HepG2 (cell line): ENCODE results near the gene WNT5B. TPM values are rescaled to one million over a fixed set of nuclear protein-coding genes. Genes with fewer than 3 reads are reported as not detected.

Experiments
- ATAC-seq: fragments of 200-7000 bp; cut with Tn5 transposase; 3 replicates; pipeline ENCODE4 v1.9.1; 2020; ENCODE audit warnings: mild to moderate bottlenecking, moderate library complexity
- BruUV-seq: library from RNA; stranded (reverse); fragments of 400-500 nt; replicated peaks from 2 replicates; lab custom pipeline; 2021; lab: Mats Ljungman, UMichigan
- CTCF ChIA-PET: fragments of 300-600 bp; formaldehyde crosslinking; extraction: SDS; loops from one replicate; lab custom pipeline; 2021; ENCODE audit warnings: low total read pairs, inconsistent platforms, low intra/inter-chr PET ratio; lab: Yijun Ruan, JAX
- POLR2A ChIA-PET: fragments of 350-600 bp; sonication (Branson Sonifier 250); formaldehyde crosslinking; loops from one replicate; lab custom pipeline; 2020; ENCODE audit warnings: antibody characterized with exemption, inconsistent platforms; lab: Yijun Ruan, JAX
- DNase-seq: peaks from one replicate; pipeline ENCODE4 v3.0.0-alpha.2; 2015; ENCODE audit warnings: low spot score
- FAIRE-seq: peaks from 3 replicates; lab custom pipeline; 2011; peaks lifted over from hg19 to GRCh38; lab: Jason Lieb, UNC
- H2AFZ ChIP-seq: one replicate; pipeline ENCODE4 v1.6.1; 2011; ENCODE audit warnings: low read length, inconsistent platforms
- H3K27ac ChIP-seq: fragments of 300-600 bp; 3 replicates; pipeline ENCODE4 v1.8.0; 2011; ENCODE audit warnings: mixed run types, mild to moderate bottlenecking, mixed read lengths, low read length, inconsistent platforms; ENCODE audit not compliant: insufficient read depth; ENCODE audit errors: extremely low read length
- H3K27me3 ChIP-seq, 2 experiments: fragments of 200-600 bp in 1 of 2; 2 replicates in 1 of 2; 3 replicates in 1 of 2; pipeline versions ENCODE4 v1.6.0 to v1.8.0; 2011; ENCODE audit warnings: low read length in 2 of 2, mild to moderate bottlenecking in 2 of 2, moderate library complexity in 2 of 2, inconsistent platforms in 1 of 2; ENCODE audit not compliant: insufficient read depth in 2 of 2, control insufficient read depth in 1 of 2
- H3K36me3 ChIP-seq, 2 experiments: fragments of 200-600 bp in 1 of 2; replicated peaks in 1 of 2; 2 replicates in 1 of 2; 3 replicates in 1 of 2; pipeline versions ENCODE4 v1.5.1 to v1.8.0; 2011; ENCODE audit warnings: low read length in 2 of 2, inconsistent platforms in 1 of 2; ENCODE audit not compliant: insufficient read depth in 2 of 2, control insufficient read depth in 1 of 2
- H3K4me1 ChIP-seq: 2 replicates; pipeline ENCODE4 v1.5.1; 2012; ENCODE audit warnings: low read length, inconsistent platforms; ENCODE audit not compliant: insufficient read depth
- H3K4me2 ChIP-seq: 2 replicates; pipeline ENCODE4 v1.6.0; 2011; ENCODE audit warnings: low read depth, low read length, inconsistent platforms
- H3K4me3 ChIP-seq, 3 experiments: fragments of 200-600 bp in 1 of 3; sonication (generic), shearing (Covaris generic) in 1 of 3; replicated peaks in 1 of 3; 2 replicates each; pipeline ENCODE4 v1.5.1; 2011 to 2016; ENCODE audit warnings: low read length in 3 of 3, inconsistent platforms in 2 of 3, low read depth in 2 of 3, mild to moderate bottlenecking in 2 of 3, control low read depth in 1 of 3, mixed read lengths in 1 of 3; ENCODE audit not compliant: insufficient read depth in 1 of 3
- H3K79me2 ChIP-seq: one replicate; pipeline ENCODE4 v1.6.1; 2011; ENCODE audit warnings: low read length, inconsistent platforms; ENCODE audit not compliant: insufficient read depth
- H3K9ac ChIP-seq: 2 replicates; pipeline ENCODE4 v1.6.0; 2011; ENCODE audit warnings: mild to moderate bottlenecking, low read depth, low read length, inconsistent platforms; ENCODE audit not compliant: insufficient read depth
- H3K9me3 ChIP-seq: 2 replicates; pipeline ENCODE4 v1.5.1; 2012; ENCODE audit warnings: mild to moderate bottlenecking, low read length
- H4K20me1 ChIP-seq: 2 replicates; pipeline ENCODE4 v1.6.0; 2011; ENCODE audit warnings: inconsistent platforms, mild to moderate bottlenecking, low read length, moderate library complexity; ENCODE audit not compliant: insufficient read depth
- ARID2 ChIP-seq: sonication (generic); formaldehyde crosslinking; IDR thresholded peaks from 2 replicates; pipeline ENCODE4 v1.8.1; 2022; ENCODE audit warnings: mild to moderate bottlenecking, missing genetic modification reagents, borderline replicate concordance
- MEIS1 ChIP-seq: sonication (generic); formaldehyde crosslinking; IDR thresholded peaks from 2 replicates; pipeline ENCODE4 v1.9.0; 2021; ENCODE audit warnings: mild to moderate bottlenecking, missing genetic modification reagents, moderate library complexity, borderline replicate concordance
- U2AF2 ChIP-seq: fragments of 200-400 bp; formaldehyde crosslinking; IDR thresholded peaks from 2 replicates; pipeline ENCODE4 v1.6.1; 2017; ENCODE audit warnings: low read depth, mild to moderate bottlenecking, low read length
- ZBTB8A ChIP-seq: sonication (generic); formaldehyde crosslinking; IDR thresholded peaks from 2 replicates; pipeline ENCODE4 v1.4.0; 2020; ENCODE audit warnings: mild to moderate bottlenecking, low read depth, missing genetic modification reagents, borderline replicate concordance
- ZNF18 ChIP-seq: sonication (generic); formaldehyde crosslinking; IDR thresholded peaks from 2 replicates; pipeline ENCODE4 v1.8.0; 2022; ENCODE audit warnings: mild to moderate bottlenecking, missing genetic modification reagents; ENCODE audit not compliant: insufficient replicate concordance
- ZNF276 ChIP-seq: sonication (generic); formaldehyde crosslinking; IDR thresholded peaks from 2 replicates; pipeline ENCODE4 v1.4.0; 2020; ENCODE audit warnings: mild to moderate bottlenecking, low read depth, missing genetic modification reagents
- ZNF451 ChIP-seq: sonication (generic); formaldehyde crosslinking; IDR thresholded peaks from 2 replicates; pipeline ENCODE4 v1.5.0; 2020; ENCODE audit warnings: mild to moderate bottlenecking, missing genetic modification reagents
- ZNF619 ChIP-seq: sonication (generic); formaldehyde crosslinking; IDR thresholded peaks from 2 replicates; pipeline ENCODE4 v1.4.0; 2020; ENCODE audit warnings: mild to moderate bottlenecking, missing genetic modification reagents
- ZNF652 ChIP-seq: IDR thresholded peaks from 2 replicates; pipeline ENCODE4 v1.6.1; 2016; ENCODE audit warnings: low read depth, borderline replicate concordance
- ZSCAN9 ChIP-seq: IDR thresholded peaks from 2 replicates; pipeline ENCODE4 v1.6.1; 2016; ENCODE audit warnings: borderline replicate concordance
- WGBS: methylation state at CpG from one replicate; pipeline ENCODE4 v1.1.6; 2017; ENCODE audit warnings: low lambda C conversion rate; 5-methylcytosine and 5-hydroxymethylcytosine counted together
- in situ Hi-C: cut with HindIII; loops from 2 replicates; pipeline ENCODE4 v1.10.0; 2017; ENCODE audit warnings: low pct_unique_long_range_greater_than_20kb; ENCODE audit not compliant: extremely low pct_ligation_motif_present
- intact Hi-C: fragments of 100-400 bp; cut with micrococcal nuclease; formaldehyde crosslinking; loops from one replicate; pipeline ENCODE4 v1.10.0; 2022; ENCODE audit not compliant: unreplicated experiment
- polyA plus RNA-seq, 8 experiments: library from polyadenylated mRNA; depleted of rRNA in 3 of 8; stranded (reverse) in 7 of 8; unstranded in 1 of 8; fragments of >200 nt; fragmentation: Illumina TruSeq in 4 of 8; extraction: Trizol in 4 of 8; gene quantifications; 2 replicates each; pipeline versions ENCODE4 v1.2.1 to v1.2.3, GENCODE V29; 2011 to 2016; ENCODE audit warnings: low read depth in 4 of 8, missing spikeins in 1 of 8, mixed read lengths in 1 of 8; ENCODE audit not compliant: insufficient read depth in 1 of 8
- total RNA-seq, 5 experiments: library from RNA; depleted of rRNA; stranded (reverse); fragments of >200 nt; fragmentation: Illumina TruSeq; extraction: Trizol; gene quantifications; 2 replicates each; pipeline ENCODE4 v1.2.3, GENCODE V29; 2016; ENCODE audit warnings: low read depth in 1 of 5

Gene WNT5B
- total and polyA plus RNA-seq, 2 of the 13 experiments (the other 11 are each of a cell fraction or from before 2014, with no cell fraction given), result 0.04 TPM; not detected in 1

- no peak overlapping the region for H3K27ac ChIP-seq
- TF ChIP-seq ZNF652 (CRISPR knock-in tag), result peak; percentile 71
- no peak for TF ChIP-seq ZNF451 (CRISPR knock-in tag)
- TF ChIP-seq ZBTB8A (CRISPR knock-in tag), result no peak
- H3K79me2 ChIP-seq, result no peaks in the 10 kb centered on the region
- no peaks in the 10 kb centered on the region for H3K9me3 ChIP-seq
- H2AFZ ChIP-seq, result no peak overlapping the region
- no peak for DNase-seq
- ChIA-PET POLR2A (no interaction called here), CTCF (interaction anchor here (0.7 kb wide), 1 partner anchor 487 kb away, joined by 3 read pairs; no protein-coding TSS in a partner anchor)
- peaks cover 72% of the 10 kb centered on the region for H3K4me1 ChIP-seq
- no peak overlapping the region for H3K9ac ChIP-seq
- H3K27me3 ChIP-seq, result peaks cover 0 to 9% of the 10 kb centered on the region in 2 experiments; a peak in 2 of 5 replicates
- FAIRE-seq, result no peak
- H4K20me1 ChIP-seq, result no peaks in the 10 kb centered on the region
- H3K4me2 ChIP-seq, result no peak overlapping the region
- H3K36me3 ChIP-seq, result no peaks in the 10 kb centered on the region
- BruUV-seq, result no TSS peak
- in situ Hi-C loops, result no loop called here
- no peak for ATAC-seq
- 14% methylated on average over 3 of the region's 3 CpGs for WGBS
- H3K4me3 ChIP-seq, result no peak overlapping the region
- intact Hi-C loops, result loop anchor here (10.0 kb wide), 1 partner anchor 1030 kb away; no protein-coding TSS in a partner anchor
Measured at GRCh38 chr12:1604464-1604863, 24.6 kb upstream of the WNT5B start.

- peaks cover 0 to 9% of the 10 kb centered on the region in 2 experiments; a peak in 2 of 5 replicates for H3K27me3 ChIP-seq
- H3K9me3 ChIP-seq, result no peaks in the 10 kb centered on the region
- under 1% methylated on average over 21 of the region's 22 CpGs for WGBS
- no peaks in the 10 kb centered on the region for H3K79me2 ChIP-seq
- no peak overlapping the region for H2AFZ ChIP-seq
- intact Hi-C loops (loop anchor here (10.0 kb wide), 1 partner anchor 1031 kb away; no protein-coding TSS in a partner anchor), in situ Hi-C loops (no loop called here)
- H3K4me1 ChIP-seq, result peaks cover 78% of the 10 kb centered on the region
- no peak overlapping the region for H3K9ac ChIP-seq
- peak overlapping the region; percentile 40 to 77 (median 49) for H3K4me3 ChIP-seq
- FAIRE-seq (peak; percentile 84), DNase-seq (peak; percentile 70), ATAC-seq (peak; percentile 79)
- no peaks in the 10 kb centered on the region for H3K36me3 ChIP-seq
- H3K27ac ChIP-seq, result peak overlapping the region; percentile 38
- H3K4me2 ChIP-seq, result peak overlapping the region; percentile 98
- CTCF ChIA-PET, result interaction anchor here (0.6 to 0.7 kb wide), 2 partner anchors 487 to 576 kb away, joined by 3 read pairs; no protein-coding TSS in a partner anchor
- POLR2A ChIA-PET, result interaction anchor here (0.9 to 1.0 kb wide), 2 partner anchors 61 to 487 kb away, joined by 3 read pairs; no protein-coding TSS in a partner anchor
- BruUV-seq, result no TSS peak
- H4K20me1 ChIP-seq, result no peaks in the 10 kb centered on the region
- TF ChIP-seq MEIS1 (no peak), ZNF18 (CRISPR knock-in tag) (no peak), U2AF2 (no peak), ZNF276 (CRISPR knock-in tag) (0 out of 2 replicates have a peak, but pooled peaks have one; percentile 34), ZNF619 (CRISPR knock-in tag) (0 out of 2 replicates have a peak, but pooled peaks have one; percentile 4), ZSCAN9 (CRISPR knock-in tag) (no peak; the same call in 1 of the 2 replicates), ARID2 (CRISPR knock-in tag) (peak; percentile 64; the same call in 1 of the 2 replicates)
Measured at GRCh38 chr12:1605129-1606020, 23.7 kb upstream of the WNT5B start.
